DOHH2 (cell line): Measurements from ENCODE around the gene SPRR2B.

ENCODE experiments used
- H3F3A ChIP-seq: fragments of 200-600 bp; sonication (generic), shearing (Covaris generic); 2 replicates; pipeline ENCODE4 v1.6.0; 2016; ENCODE audit warnings: antibody characterized with exemption, mild to moderate bottlenecking; ENCODE audit not compliant: control insufficient read depth, insufficient read depth
- H3K27ac ChIP-seq: fragments of 200-600 bp; sonication (generic); 2 replicates; pipeline ENCODE4 v1.5.1; 2014; ENCODE audit warnings: low read depth, mild to moderate bottlenecking, low read length, moderate library complexity
- H3K27me3 ChIP-seq: fragments of 200-600 bp; sonication (generic); 2 replicates; pipeline ENCODE4 v1.6.1; 2014; ENCODE audit warnings: mild to moderate bottlenecking, low read length, mixed read lengths; ENCODE audit not compliant: control insufficient read depth
- H3K36me3 ChIP-seq: fragments of 200-600 bp; sonication (generic); 2 replicates; pipeline ENCODE4 v1.6.1; 2014; ENCODE audit warnings: mild to moderate bottlenecking, low read length, moderate library complexity, mixed read lengths; ENCODE audit not compliant: control insufficient read depth
- H3K4me1 ChIP-seq: fragments of 200-600 bp; sonication (generic); 2 replicates; pipeline ENCODE4 v1.6.1; 2014; ENCODE audit warnings: mild to moderate bottlenecking, low read length, mixed read lengths; ENCODE audit not compliant: control insufficient read depth
- H3K4me2 ChIP-seq: fragments of 200-600 bp; sonication (generic); 2 replicates; pipeline ENCODE4 v1.6.0; 2014; ENCODE audit warnings: mild to moderate bottlenecking, low read length, moderate library complexity
- H3K4me3 ChIP-seq: fragments of 200-600 bp; sonication (generic); 2 replicates; pipeline ENCODE4 v1.5.1; 2014; ENCODE audit warnings: mild to moderate bottlenecking, low read length, mixed read lengths
- H3K79me2 ChIP-seq: fragments of 200-600 bp; sonication (generic); 2 replicates; pipeline ENCODE4 v1.6.1; 2014; ENCODE audit warnings: mild to moderate bottlenecking, low read length, mixed read lengths; ENCODE audit not compliant: control insufficient read depth
- H3K9me2 ChIP-seq: fragments of 200-600 bp; sonication (generic); replicated peaks from 2 replicates; pipeline ENCODE4 v1.6.1; 2014; ENCODE audit warnings: mild to moderate bottlenecking, low read length, mixed read lengths; ENCODE audit not compliant: control insufficient read depth
- H3K9me3 ChIP-seq: fragments of 200-600 bp; sonication (generic); 2 replicates; pipeline ENCODE4 v1.6.1; 2014; ENCODE audit warnings: antibody characterized with exemption, low read length, mixed read lengths; ENCODE audit not compliant: control insufficient read depth, insufficient read depth
- H4K20me1 ChIP-seq: fragments of 200-600 bp; sonication (generic); 2 replicates; pipeline ENCODE4 v1.6.0; 2014; ENCODE audit warnings: low read depth, mild to moderate bottlenecking, antibody characterized with exemption, low read length, moderate library complexity; ENCODE audit not compliant: control insufficient read depth, insufficient read depth
- CTCF ChIP-seq: fragments of 200-600 bp; sonication (generic); IDR thresholded peaks from one replicate; pipeline ENCODE4 v1.5.1; 2014; ENCODE audit warnings: antibody characterized with exemption, mild to moderate bottlenecking, low read depth, low read length; ENCODE audit not compliant: poor library complexity, severe bottlenecking
- EZH2phosphoT487 ChIP-seq: fragments of 200-600 bp; sonication (generic); IDR thresholded peaks from 2 replicates; pipeline ENCODE4 v1.6.1; 2017; ENCODE audit warnings: borderline replicate concordance, mild to moderate bottlenecking, antibody characterized with exemption, low read length, moderate library complexity, mixed read lengths

SPRR2B gene

GRCh38 chr1:153032677-153033308 lies 38.6 kb downstream of the SPRR2B start:
- TF ChIP-seq EZH2phosphoT487 (no peak), CTCF (peak; percentile 28)
- no peaks in the 10 kb centered on the region for H3K79me2 ChIP-seq
- H3K9me3 ChIP-seq = no peaks in the 10 kb centered on the region
- no peak overlapping the region for H3K4me2 ChIP-seq
- H3K4me1 ChIP-seq = no peaks in the 10 kb centered on the region
- no peaks in the 10 kb centered on the region for H3K9me2 ChIP-seq
- no peaks in the 10 kb centered on the region for H3F3A ChIP-seq
- no peak overlapping the region for H3K4me3 ChIP-seq
- H3K36me3 ChIP-seq = no peaks in the 10 kb centered on the region
- no peaks in the 10 kb centered on the region for H3K27me3 ChIP-seq
- no peaks in the 10 kb centered on the region for H4K20me1 ChIP-seq
- no peak overlapping the region for H3K27ac ChIP-seq

- Histone ChIP-seq H3K27ac (no peak overlapping the region), H3K4me2 (no peak overlapping the region)
Observed at GRCh38 chr1:153032073-153032472, 39.3 kb downstream of the SPRR2B start.

GRCh38 chr1:153030895-153031294 lies 40.5 kb downstream of the SPRR2B start, which contains the start of gene SPRR1B:
TSS of gene SPRR1B (plus strand) at chr1:153031203. CDS start at chr1:153032346, 1,143 bp downstream.
- H3K27me3 ChIP-seq = no peaks in the 10 kb centered on the region

More at GRCh38 chr1:153032073-153032472, 39.3 kb downstream of the SPRR2B start:
- Histone ChIP-seq H3K79me2 (no peaks in the 10 kb centered on the region), H3K27me3 (no peaks in the 10 kb centered on the region), H4K20me1 (no peaks in the 10 kb centered on the region), H3K4me1 (no peaks in the 10 kb centered on the region), H3K9me2 (no peaks in the 10 kb centered on the region), H3K36me3 (no peaks in the 10 kb centered on the region), H3K9me3 (no peaks in the 10 kb centered on the region), H3K4me3 (no peak overlapping the region), H3F3A (no peaks in the 10 kb centered on the region)
- TF ChIP-seq EZH2phosphoT487 = no peak
- no peak for TF ChIP-seq CTCF

More at GRCh38 chr1:153030895-153031294, 40.5 kb downstream of the SPRR2B start, which contains the start of gene SPRR1B:
- H3K79me2 ChIP-seq = no peaks in the 10 kb centered on the region
- no peaks in the 10 kb centered on the region for H3F3A ChIP-seq
- H3K4me2 ChIP-seq = no peak within 1 kb of the TSS
- no peaks in the 10 kb centered on the region for H3K4me1 ChIP-seq
- no peaks in the 10 kb centered on the region for H4K20me1 ChIP-seq
- no peaks in the 10 kb centered on the region for H3K9me2 ChIP-seq
- H3K4me3 ChIP-seq = no peak within 1 kb of the TSS
- H3K27ac ChIP-seq = no peak within 1 kb of the TSS
- H3K36me3 ChIP-seq = no peaks in the 10 kb centered on the region
- H3K9me3 ChIP-seq = no peaks in the 10 kb centered on the region
- TF ChIP-seq EZH2phosphoT487 (no peak), CTCF (no peak)
